Measurements from ENCODE around the gene RSPH10B2. TPM values are rescaled to one million over a fixed set of nuclear protein-coding genes. Genes with fewer than 3 reads are reported as not detected.

Gene RSPH10B2
- total and polyA plus RNA-seq, 2 of the 13 experiments (the other 11 are each of a cell fraction or from before 2014, with no cell fraction given) = 0.31 TPM; not detected in 1

- peak overlapping the region in 1 of 3 experiments; percentile 28; a peak in 1 of 6 replicates for H3K4me3 ChIP-seq (replicated peaks in 1 of 3; ENCODE audit: insufficient read depth in 1 of 3, low read depth in 2 of 3, low read length in 3 of 3)
- H3K79me2 ChIP-seq (ENCODE audit: insufficient read depth, low read length) = no peaks in the 10 kb centered on the region
- 26% methylated on average over 6 of the region's 7 CpGs for WGBS (ENCODE audit: low lambda C conversion rate)
- peak overlapping the region; percentile 72 for H2AFZ ChIP-seq (ENCODE audit: low read length)
- intact Hi-C loops (cut with micrococcal nuclease; ENCODE audit: unreplicated experiment) (no loop called here), in situ Hi-C loops (cut with HindIII; ENCODE audit: extremely low pct_ligation_motif_present, low pct_unique_long_range_greater_than_20kb) (no loop called here)
- no peak overlapping the region for H3K27ac ChIP-seq (ENCODE audit: extremely low read length, insufficient read depth, low read length)
- no peaks in the 10 kb centered on the region for H3K27me3 ChIP-seq (ENCODE audit: control insufficient read depth in 1 of 2, insufficient read depth in 2 of 2, low read length in 2 of 2)
- no peaks in the 10 kb centered on the region for H3K36me3 ChIP-seq (replicated peaks in 1 of 2; ENCODE audit: control insufficient read depth in 1 of 2, insufficient read depth in 2 of 2, low read length in 2 of 2)
- no peaks in the 10 kb centered on the region for H4K20me1 ChIP-seq (ENCODE audit: insufficient read depth, low read length)
- peaks cover 23% of the 10 kb centered on the region for H3K4me1 ChIP-seq (ENCODE audit: insufficient read depth, low read length)
- H3K9me3 ChIP-seq (ENCODE audit: low read length) = no peaks in the 10 kb centered on the region
- FAIRE-seq = peak; percentile 15
- ChIA-PET POLR2A (interaction anchor here (2.9 kb wide), 1 partner anchor 15 kb away, joined by 11 read pairs; no protein-coding TSS in a partner anchor), CTCF (ENCODE audit: low intra/inter-chr PET ratio, low total read pairs) (no interaction called here)
- peak overlapping the region; percentile 75 for H3K4me2 ChIP-seq (ENCODE audit: low read depth, low read length)
- BruUV-seq (replicated peaks) = no TSS peak
- peak; percentile 64 for ATAC-seq
- no peak overlapping the region for H3K9ac ChIP-seq (ENCODE audit: insufficient read depth, low read depth, low read length)
- DNase-seq (ENCODE audit: low spot score) = peak; percentile 45
- TF ChIP-seq REPIN1 (CRISPR knock-in tag; IDR thresholded peaks at IDR 0.05; ENCODE audit: borderline replicate concordance, low read depth) (no peak), ZNF292 (CRISPR knock-in tag; IDR thresholded peaks at IDR 0.05; ENCODE audit: borderline replicate concordance, low read depth) (peak; percentile 69; the same call in 1 of the 2 replicates), SOX5 (CRISPR knock-in tag; IDR thresholded peaks at IDR 0.05; ENCODE audit: borderline replicate concordance) (peak; percentile 53; the same call in 1 of the 2 replicates), ZNF670 (CRISPR knock-in tag; IDR thresholded peaks at IDR 0.05; ENCODE audit: borderline replicate concordance) (no peak), SOX6 (IDR thresholded peaks at IDR 0.05) (no peak), SOX6 (CRISPR knock-in tag; IDR thresholded peaks at IDR 0.05) (peak; percentile 30; the same call in 1 of the 2 replicates), ZNF704 (CRISPR knock-in tag; IDR thresholded peaks at IDR 0.05; ENCODE audit: borderline replicate concordance) (no peak), LCORL (IDR thresholded peaks at IDR 0.05) (no peak), LCORL (CRISPR knock-in tag; IDR thresholded peaks at IDR 0.05) (no peak), HNF4A (CRISPR knock-in tag; IDR thresholded peaks at IDR 0.05) (peak; percentile 48), POGZ (CRISPR knock-in tag; IDR thresholded peaks at IDR 0.05) (no peak), CBX5 (CRISPR knock-in tag; IDR thresholded peaks at IDR 0.05; ENCODE audit: borderline replicate concordance) (no peak), BHLHE40 (IDR thresholded peaks at IDR 0.05; ENCODE audit: low read length) (no peak), SOX13 (IDR thresholded peaks at IDR 0.05) (no peak), SOX13 (CRISPR knock-in tag; conservative IDR thresholded peaks at IDR 0.05 in 1 of 2, IDR thresholded peaks at IDR 0.05 in 1 of 2) (peak in 1 of 2 experiments; percentile 41; a peak in 1 of 4 replicates), ZBTB42 (CRISPR knock-in tag; IDR thresholded peaks at IDR 0.05) (no peak), HNF4G (IDR thresholded peaks at IDR 0.05; ENCODE audit: borderline replicate concordance, low read depth, low read length) (peak; percentile 55; the same call in 1 of the 2 replicates), HNF4G (CRISPR knock-in tag; IDR thresholded peaks at IDR 0.05; ENCODE audit: borderline replicate concordance, low read depth) (no peak), IRF9 (CRISPR knock-in tag; IDR thresholded peaks at IDR 0.05; ENCODE audit: borderline replicate concordance) (no peak), PBX3 (CRISPR knock-in tag; IDR thresholded peaks at IDR 0.05; ENCODE audit: borderline replicate concordance) (no peak), NCOA5 (CRISPR knock-in tag; IDR thresholded peaks at IDR 0.05) (no peak), ATRX (CRISPR knock-in tag; IDR thresholded peaks at IDR 0.05; ENCODE audit: borderline replicate concordance) (no peak)
These were observed 77.3 kb downstream of the RSPH10B2 start for GRCh38 chr7:6831018-6831725.

Data from HepG2 (cell line).